GM19463 (cell line): Measurements from ENCODE around the gene ZC3H13.

Experiments used
- ATAC-seq: cut with Tn5 transposase; IDR thresholded peaks from one replicate; pipeline ENCODE4 v1.9.1; 2021; ENCODE audit warnings: mild to moderate bottlenecking, moderate library complexity; ENCODE audit not compliant: unreplicated experiment

Gene ZC3H13

DNA sequence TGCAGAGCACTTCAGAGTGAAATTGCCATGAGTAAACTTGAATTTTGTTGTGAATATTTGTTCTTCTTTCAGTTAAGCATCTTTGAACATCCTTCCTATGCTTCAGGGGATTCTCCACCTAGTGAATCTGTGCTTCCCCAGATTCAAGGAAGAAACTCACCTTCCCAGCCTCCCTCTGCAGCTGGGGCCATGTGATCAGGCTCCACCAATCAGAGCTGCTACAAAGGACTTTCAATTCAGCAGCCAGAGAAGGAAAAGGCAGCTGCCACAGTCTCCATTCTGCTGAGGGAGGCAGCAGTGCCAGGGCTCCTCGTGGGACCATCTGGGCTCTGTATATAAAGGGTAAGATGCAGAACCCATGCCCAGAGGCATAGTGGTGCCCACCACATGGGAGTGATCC, 111.3 kb downstream of the ZC3H13 start:
- no peak for ATAC-seq

DNA sequence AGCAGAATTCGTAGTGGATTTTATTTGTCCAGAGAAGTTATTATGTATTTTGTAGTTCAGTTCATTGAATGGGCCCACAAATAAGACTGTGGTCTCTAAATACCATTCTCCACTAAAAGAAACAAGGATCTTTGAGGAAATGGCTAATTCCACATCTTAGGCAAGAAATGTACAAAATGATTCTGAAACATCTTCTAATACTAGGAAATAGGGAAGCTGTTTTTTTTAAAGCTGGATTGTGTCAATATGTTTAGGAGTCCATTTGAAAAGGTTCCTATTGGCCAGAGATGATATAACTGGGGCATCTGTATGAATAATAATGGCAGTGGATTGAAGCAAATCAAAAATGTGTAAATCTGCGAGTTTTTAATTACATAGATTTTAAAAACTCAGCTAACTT, 112.5 kb downstream of the ZC3H13 start:
- no peak for ATAC-seq

DNA sequence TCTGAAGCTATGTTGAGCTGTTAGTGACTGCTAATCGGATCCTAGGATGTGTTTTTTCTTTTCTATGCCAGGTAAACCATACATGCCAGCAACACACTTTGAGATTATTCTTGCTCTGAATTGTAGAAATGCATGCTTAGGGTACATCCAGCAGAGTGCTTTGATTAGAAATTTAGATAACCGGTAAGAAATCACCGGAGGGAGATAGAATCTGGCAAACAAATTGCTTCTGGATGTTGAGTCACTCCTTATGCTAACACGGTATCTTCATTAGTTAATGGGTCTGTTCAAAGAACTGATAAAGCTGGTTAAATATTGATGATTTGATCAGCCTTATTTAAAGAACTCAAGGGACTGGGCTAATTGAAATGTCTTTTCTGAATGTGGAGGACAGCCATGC, 115.9 kb downstream of the ZC3H13 start:
- ATAC-seq = no peak

DNA sequence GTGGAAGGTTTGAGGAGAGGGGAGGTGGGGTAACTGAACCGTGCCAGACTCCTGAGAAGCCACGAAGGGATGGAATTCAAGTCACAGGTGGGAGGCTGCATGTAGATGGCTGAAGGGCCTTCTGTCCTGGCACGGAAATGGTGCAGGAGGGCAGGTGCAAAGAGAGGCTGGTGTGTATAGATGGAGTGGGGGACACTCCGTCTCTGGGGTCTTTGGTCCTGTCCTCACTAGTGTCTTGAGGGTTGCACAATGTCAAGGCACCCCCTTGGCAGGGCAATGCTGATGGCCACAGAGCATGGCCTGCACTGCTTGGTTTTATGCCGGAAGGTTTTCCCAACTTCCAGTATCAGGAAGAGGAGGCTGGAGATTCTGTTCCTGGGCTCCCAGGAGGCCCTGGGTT, 118.3 kb downstream of the ZC3H13 start:
- no peak for ATAC-seq

DNA sequence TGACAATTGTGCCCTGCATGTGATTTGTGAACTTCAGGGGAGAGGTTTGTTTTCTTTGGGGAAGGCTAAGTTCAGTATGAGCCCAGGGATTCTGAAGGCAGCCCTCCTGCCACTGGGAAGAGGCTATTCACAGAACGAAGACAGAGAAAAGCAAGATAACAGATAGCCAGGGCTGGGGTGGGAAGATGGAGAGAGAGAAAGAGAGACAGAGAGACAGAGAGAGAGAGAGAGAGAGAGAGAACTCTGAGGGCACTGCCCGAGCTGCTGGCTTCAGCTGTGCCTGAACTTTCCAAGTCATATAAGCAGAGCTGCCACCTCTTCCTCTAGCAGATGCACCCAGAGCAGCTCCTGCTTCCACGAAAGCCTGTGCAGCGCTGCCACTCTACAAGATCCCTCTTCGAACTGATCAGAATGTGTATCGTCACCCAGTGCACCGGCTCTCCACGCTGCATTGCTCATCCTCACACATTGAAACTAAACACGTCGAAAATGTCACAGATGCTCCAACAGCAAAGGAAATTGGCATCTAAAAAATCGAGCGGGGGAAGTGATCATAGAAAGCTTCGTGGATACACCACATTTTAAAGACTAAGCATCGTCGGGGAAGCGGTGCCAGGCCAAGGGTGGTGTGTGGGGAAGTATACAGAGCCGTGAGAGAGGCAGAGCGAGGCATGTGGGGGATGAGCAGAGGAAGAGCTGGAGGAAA, 119.2 kb downstream of the ZC3H13 start:
- no peak for ATAC-seq

DNA sequence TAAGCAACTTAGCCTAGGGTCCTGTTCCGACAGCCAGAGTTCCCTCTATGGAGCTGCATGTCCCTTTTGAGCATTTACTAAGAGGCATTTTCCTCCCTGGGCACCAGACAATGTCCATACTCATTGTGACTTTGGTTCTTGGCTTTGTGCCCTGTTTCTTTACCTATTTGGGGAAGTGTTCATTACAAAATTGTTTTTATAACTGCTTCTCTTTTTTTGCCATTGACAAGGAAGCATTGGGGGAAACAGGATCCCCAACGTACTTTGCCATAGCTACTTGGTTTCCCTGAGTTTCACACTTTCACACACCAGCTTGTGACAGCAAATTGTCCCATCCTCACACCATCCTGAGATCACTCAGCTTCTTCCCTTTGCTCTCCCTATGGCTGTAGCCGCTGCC, 119.9 kb downstream of the ZC3H13 start:
- no peak for ATAC-seq

DNA sequence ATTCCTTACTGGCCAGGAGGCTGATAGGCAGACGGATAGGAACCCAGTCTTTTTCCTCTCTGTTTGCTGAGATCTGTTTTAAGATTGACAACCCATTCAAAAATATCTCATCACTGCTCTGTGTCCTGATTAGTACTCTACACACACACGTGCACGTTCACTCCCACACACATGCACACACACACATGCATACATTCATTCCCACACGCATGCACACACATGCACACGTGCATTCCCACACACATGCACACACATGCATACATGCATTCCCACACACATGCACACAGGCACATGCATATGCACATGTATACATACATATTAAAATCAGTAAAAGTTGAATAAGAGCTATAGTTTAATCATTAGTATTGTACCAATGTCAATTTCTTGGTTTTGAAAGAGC, 120.4 kb downstream of the ZC3H13 start:
- no peak for ATAC-seq

DNA sequence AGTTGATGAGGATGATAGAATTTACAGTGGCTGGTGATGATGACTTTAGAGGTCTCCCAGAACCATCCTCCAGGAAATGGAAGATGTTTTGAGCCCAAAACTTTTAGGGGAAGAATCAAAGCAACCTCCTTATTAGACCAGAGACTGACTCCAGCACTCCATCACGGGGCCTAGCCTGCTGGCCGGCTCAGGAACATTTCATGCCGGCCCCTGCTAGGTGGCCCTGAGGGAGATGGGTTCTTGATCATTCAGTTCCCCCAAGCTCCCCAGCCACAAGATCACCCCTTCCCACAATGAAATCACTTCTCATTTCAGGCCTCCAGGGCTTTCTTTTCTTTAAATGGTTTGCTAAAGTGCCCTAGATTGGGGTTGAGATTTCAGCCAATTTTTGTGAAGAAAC, 121.3 kb downstream of the ZC3H13 start:
- ATAC-seq = no peak

DNA sequence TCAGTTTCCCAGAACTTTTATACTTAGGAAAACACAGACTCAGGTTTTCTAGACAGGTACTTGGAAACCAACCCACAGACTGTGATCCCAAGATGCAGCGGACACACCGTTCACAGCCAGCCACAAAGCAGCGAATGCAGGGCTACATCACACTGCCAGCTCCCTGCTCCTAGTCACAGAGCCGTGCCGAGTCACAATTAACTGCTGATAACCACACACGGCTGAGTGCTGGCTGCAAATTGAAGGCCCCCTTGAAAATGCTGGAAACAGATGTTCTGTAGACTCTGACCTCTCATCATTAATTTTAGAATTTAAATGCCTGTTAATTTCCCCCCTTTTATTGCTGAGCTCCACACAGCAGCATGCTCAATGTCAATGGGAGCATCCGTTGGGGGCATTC, 122.4 kb downstream of the ZC3H13 start:
- ATAC-seq = no peak

DNA sequence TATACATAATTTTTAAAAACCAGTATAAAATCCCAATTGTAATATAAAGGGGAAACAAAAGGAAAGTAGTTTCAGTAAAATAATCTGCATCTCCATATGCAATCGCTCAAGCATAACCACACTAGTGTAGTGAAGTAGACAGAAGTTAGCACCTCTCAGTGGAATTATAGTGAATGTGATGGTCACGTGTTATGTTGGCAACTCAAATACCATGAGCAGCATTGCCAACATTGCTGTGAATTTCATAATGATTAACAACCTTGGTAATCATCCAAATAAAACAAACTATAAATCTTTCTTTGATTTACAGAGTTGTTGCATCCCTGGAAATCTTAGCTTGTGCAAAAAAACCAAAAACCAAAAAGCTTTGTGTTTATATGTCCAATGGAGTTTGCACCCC, 123.7 kb downstream of the ZC3H13 start:
- ATAC-seq = no peak

DNA sequence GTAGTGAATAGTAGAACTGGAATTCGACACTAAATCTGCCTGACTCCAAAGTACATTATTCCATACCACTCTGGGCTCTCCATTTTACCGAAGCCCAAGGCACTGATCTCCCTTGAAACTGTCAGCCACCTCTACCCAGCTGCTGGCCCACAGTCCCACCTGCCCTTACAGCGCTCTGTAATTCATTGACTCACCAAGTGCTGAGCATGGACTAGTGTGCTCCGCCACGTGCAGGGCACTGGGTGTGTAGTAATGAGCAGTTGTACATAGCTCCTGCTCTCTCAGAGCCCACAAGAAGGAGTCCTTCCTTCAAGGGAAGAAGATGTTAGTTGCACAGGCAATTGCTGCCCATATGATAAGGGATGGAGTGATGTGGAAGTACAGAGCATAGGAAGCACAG, 124.4 kb downstream of the ZC3H13 start:
- no peak for ATAC-seq

DNA sequence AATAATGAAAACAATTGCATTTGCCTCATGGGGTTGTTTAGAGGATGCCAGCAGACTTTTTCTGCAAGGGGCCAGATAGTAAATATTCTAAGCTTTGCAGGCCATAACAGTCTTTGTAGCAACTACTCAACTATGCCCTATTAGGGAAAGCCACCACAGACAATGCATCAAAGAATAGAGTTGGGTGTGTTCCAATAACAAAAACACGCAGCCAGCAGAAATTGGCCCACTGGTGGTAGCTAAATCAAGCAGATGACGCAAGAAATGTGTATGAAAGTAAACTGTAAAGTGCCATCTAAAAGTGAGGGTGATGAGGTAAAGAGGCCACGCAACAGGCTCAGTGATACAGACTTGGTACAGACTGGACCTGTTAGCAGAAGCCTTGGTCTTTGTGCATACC, 125.8 kb downstream of the ZC3H13 start:
- no peak for ATAC-seq

DNA sequence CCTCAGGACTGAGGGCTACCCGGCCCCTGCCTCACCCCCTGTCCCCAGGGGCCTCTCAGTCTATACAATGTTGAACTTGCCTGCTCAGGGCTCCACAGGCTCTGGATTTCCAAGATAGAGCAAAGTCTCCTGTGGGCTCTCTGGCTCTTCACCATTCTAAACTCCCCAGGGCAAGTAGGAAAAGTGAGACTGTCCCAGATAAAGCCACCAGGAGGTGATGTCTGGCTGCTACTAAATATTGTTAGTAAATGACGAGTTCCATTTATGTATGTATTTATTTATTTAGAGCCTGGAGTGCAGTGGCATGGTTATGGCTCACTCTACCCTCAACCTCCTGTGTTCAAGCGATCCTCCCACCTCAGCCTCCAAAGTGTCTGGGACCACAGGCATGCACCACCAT, 127.4 kb downstream of the ZC3H13 start:
- ATAC-seq = no peak

DNA sequence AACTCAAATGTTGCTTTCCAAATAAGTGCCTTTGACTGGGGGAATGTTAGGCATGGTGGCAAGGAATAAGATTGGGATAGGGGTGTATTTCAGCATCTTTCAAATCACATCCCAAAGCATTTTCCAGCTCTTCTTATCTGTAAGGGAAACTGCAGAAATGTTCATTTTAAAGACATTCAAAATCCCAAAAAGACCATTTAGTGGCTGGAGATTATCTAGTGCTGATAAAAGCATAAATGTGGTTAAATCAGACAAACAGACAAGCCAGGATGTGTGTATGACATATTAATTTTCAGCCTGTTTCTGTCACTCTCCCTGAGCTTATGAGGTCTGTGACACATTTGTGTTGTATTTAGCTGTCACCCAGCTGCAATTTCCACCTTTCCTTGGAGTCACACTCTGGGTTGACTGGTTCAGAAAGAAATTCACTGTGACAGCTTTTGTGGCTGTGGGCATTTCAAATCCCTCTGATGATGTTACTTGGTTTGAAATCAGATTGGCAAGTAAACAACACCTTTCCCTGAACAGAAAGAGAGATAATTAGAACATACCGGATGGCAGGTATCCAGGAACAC, 131.3 kb downstream of the ZC3H13 start:
- no peak for ATAC-seq

DNA sequence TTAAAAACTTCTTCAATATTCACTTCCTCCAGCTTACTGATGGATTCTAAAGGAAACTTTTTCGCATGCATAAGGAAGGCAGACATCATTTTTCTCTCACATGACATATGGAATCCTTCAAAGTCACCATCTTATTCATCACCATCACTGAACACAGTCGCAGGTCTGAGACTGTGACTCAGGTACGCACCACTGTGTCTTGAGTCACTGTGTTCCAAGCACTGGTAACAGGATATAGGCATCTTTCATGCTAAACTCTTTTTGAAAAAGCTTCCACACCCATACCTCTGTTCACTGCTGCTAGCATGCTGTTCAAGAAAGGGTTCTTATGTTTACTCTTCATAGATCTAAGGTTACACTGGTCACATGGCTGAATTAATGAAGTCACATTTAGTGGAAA, 133.9 kb downstream of the ZC3H13 start:
- ATAC-seq = no peak

DNA sequence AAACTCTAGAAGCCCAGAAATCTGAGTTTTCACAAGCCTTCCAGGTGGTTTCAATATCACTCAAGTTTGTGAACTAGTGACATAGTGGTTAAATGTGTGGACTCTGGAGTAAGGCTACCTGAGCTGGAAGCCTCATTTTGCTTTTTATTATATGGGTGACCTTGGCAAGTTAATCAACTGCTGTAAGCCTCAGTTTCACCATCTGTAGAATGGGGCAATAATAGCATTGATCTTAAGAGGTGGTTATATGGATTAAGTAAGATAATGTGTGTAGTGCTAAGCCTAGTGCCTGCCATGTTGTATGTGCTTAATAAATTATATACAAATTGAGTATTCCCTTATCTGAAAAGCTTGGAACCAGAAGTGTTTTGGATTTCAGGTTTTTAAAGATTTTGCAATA, 135.5 kb downstream of the ZC3H13 start:
- no peak for ATAC-seq

DNA sequence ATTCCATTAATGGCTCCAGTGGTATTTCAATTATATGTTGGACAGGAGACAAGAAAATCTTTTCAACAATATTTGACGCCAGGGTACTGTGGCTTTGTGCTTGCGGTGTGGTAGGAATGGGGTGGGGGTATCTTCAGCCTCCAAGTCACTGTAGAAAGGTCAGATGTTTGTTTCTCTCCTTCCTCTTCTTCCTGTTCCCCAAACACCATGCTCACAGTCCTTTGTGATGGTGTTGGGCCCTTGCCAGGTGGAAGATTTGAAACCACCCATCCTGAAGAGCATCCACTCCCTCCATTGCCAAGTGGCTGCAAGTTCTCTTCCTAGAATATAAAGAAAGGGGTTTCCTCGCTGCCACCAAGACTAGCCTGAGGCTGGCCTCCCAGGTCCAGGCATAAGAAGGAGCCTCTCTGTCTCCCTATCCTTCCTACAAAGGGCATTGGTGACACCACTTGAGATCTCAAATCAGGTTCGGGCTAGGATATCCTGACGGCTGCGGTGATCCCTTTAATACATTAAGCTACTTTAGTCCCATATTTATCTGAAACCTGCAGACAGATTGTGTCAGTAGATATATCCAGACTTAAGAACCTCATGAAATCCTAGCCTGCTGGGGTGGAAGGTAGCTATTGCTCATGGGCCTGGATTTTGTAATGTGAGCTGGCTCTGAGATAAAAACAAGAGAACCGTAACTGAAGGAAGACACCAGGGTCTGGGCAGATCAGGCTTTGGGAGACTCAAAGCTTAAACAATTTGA, 136.7 kb downstream of the ZC3H13 start:
- no peak for ATAC-seq

DNA sequence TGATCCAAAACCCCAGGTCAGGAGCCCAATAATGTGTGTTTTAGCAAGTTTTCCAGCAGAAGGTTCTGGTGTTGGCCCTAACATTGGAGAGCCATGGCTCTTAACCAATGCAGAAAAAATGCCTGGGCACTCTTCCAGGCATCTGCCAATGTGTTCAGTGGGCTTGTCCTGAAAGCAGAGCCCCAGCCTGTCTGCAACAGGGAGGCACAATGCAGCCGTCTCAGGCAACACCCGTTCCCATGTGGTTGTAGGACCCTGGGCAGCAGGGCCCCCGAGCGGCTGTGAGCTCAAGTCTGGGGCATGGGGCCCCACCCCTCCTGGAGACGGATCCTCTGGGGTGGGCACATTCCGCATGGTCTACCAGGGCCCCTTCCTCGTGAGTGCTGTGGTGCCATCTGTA, 142.9 kb downstream of the ZC3H13 start:
- ATAC-seq = no peak

DNA sequence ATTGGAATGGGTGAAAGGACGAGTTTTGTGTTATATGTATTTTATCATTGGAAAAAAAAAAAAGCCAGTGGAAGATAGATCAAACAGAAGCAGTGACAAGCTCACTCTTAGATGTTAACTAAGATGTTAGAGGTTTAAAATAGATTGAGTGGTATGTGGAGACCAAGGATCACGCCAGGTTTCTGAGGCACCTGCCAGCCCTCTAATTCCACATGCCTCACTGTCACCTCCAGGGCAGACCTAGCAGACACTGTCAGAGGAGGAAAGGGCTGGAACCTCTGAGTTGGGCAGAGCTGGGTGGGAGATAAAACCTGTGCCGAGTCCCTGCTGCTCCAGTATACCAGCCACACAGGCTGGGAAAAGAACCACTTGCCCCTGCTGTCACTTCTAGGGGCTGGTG, 143.5 kb downstream of the ZC3H13 start:
- no peak for ATAC-seq

DNA sequence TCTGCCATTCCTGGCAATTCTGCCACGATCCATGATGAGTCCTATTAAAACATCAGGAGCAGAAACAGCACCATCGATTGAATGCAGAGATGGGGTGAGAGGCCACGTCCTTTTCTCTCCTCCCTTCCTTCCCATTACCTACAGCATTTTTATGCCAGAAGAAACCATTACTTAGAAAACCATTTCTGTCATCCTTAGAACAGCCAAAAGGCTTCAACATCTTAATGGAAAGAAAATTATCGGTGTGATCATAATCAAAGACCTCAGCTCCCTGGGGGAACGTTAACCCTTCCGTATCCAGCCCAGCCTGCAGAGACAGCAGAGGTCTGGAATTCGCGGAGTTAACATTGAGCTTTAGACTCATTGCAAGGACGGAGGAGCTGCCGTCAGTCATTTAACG, 145.0 kb downstream of the ZC3H13 start:
- no peak for ATAC-seq
